GM12872 (cell line): ENCODE results near the gene BAIAP3.

Source experiments
- TF ChIP-seq, protein P1 (sequence below): IDR thresholded peaks from 3 replicates; pipeline ENCODE4 v1.5.1; 2011; ENCODE audit warnings: low read depth, mild to moderate bottlenecking, low read length, moderate library complexity; ENCODE audit not compliant: insufficient read depth

BAIAP3 gene

DNA sequence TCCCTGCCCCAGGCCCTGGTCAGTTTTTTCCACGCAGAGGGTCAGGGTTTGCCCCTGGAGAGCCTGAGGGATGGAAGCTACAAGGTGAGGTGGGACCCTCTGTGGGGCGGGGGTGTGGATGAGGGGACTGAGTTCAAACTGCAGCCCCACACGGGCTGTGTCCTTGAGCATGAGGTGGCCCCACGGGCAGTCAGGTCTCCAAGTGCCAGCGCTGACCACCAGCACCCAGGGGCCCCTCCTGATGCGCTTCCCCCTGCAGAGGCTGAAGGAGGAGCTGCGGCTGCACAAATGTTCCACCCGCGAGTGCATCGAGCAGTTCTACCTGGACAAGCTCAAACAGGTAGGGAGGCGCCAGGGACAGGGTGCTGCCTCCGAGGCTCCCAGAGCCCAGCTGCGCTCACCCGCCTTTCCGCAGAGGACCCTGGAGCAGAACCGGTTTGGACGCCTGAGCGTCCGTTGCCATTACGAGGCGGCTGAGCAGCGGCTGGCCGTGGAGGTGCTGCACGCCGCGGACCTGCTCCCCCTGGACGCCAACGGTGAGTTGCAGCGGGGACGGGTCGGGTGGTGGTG, 13.9 kb downstream of the BAIAP3 start:
- TF ChIP-seq, protein P1, sequence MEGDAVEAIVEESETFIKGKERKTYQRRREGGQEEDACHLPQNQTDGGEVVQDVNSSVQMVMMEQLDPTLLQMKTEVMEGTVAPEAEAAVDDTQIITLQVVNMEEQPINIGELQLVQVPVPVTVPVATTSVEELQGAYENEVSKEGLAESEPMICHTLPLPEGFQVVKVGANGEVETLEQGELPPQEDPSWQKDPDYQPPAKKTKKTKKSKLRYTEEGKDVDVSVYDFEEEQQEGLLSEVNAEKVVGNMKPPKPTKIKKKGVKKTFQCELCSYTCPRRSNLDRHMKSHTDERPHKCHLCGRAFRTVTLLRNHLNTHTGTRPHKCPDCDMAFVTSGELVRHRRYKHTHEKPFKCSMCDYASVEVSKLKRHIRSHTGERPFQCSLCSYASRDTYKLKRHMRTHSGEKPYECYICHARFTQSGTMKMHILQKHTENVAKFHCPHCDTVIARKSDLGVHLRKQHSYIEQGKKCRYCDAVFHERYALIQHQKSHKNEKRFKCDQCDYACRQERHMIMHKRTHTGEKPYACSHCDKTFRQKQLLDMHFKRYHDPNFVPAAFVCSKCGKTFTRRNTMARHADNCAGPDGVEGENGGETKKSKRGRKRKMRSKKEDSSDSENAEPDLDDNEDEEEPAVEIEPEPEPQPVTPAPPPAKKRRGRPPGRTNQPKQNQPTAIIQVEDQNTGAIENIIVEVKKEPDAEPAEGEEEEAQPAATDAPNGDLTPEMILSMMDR: no peak

DNA sequence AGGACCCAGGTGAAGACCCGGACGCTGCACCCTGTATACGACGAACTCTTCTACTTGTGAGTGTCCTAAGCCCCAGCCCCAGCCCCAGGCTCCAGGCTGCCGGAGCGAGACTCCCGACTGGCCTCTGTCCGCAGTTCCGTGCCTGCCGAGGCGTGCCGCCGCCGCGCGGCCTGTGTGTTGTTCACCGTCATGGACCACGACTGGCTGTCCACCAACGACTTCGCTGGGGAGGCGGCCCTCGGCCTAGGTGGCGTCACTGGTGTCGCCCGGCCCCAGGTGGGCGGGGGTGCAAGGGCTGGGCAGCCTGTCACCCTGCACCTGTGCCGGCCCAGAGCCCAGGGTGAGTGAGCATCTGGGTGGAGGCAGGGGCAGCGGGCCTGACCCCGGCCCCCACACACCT, 14.5 kb downstream of the BAIAP3 start:
- TF ChIP-seq, protein P1: no peak

DNA sequence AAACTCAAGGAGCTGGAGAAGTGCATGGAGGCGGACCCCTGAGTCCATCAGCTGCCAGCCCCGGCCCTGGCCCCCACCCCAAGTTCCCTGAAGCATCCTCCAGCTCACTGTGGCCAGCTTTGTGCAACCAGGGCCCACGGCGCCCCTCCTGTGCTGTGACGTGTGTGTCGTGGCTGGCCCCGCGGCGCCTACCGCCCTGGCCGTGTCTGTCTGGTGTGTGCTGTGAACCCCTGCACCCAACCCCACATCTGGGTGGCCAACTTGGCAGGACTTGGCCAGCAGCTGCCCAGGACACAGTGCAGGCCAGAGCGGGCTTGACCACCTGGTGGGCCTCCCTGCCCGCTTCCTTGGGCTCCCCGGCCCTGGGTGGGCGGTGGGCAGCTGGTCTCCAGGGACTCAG, 15.0 kb downstream of the BAIAP3 start:
- TF ChIP-seq, protein P1: no peak

DNA sequence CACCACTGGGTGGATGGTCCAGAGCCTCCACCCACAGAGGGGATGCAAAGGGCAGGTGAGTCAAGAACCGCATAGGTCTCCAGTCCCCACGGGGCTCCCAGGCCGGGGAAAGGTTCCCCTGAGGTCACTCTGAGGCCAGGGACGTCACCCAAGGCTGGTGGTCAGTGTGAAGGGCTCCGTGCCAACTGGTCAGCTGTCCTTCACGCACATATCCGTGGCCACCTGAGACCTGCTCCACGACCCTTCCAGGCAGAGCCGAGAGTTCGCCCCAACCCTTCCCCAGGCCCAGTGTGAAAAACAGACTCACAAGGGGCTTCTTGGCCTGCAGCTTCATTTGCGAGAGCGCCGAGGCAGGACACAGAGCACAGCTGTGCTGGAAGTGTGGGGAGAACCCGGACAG, 15.5 kb downstream of the BAIAP3 start:
- TF ChIP-seq, protein P1: no peak

DNA sequence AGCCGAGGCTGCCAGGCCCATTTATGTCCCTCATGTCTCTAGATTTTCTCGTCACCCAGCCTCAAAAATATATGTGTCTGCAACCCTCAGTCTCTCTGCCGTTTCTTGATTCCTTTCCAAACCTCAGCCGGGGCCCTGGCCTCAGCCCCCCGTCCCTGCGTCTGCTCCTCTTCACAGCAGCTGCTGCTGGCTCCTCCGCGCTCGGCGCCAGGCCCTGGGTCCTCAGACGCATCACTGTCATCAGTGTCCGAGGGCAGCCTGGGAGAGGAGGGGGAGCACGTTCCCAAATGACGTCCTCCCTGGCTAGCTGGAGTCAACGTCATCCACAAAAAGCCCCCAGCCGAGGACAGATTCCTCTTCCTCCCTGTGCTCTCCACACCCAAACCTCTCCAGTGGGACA, 15.9 kb downstream of the BAIAP3 start:
- TF ChIP-seq, protein P1: no peak

DNA sequence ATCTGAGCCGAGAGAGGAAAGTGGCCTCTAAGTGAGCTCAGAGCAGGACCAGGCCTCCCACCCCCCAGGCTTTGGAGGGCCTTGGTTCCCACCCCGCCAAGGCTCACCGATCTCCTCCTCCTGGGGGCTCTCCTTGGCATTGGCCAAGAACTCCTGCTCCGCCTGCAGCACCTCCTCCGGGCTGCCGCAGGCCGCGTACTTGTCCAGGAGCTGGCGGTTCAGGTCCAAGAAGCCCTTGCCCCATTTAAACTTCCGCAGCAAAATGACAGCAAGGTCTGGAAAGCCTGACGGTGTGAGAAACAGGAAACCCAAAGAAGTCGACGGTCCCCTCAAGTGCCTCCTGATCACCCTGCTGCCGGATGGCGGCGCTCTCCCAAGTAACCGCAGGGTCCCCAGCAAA, 16.5 kb downstream of the BAIAP3 start:
- TF ChIP-seq, protein P1: no peak

DNA sequence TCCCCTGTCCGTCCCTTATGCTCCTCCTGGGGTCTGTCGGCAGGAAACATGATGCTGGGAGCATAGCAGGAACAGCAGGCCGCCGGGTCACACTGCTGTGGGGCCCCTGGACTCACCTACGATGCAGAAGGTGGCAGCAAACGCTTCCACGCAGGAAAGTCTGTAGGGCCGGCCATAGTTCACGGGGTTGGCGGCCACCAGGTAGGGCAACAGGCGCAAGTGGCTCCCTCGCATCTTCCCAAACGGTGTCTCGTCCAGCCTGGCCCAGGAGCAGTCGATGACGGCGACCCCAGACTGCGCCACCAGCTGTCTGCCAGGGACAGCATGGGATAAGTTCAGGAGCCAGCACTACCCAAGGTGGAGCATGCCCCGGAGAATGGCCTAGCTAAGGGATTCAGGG, 17.2 kb downstream of the BAIAP3 start:
- TF ChIP-seq, protein P1: no peak

DNA sequence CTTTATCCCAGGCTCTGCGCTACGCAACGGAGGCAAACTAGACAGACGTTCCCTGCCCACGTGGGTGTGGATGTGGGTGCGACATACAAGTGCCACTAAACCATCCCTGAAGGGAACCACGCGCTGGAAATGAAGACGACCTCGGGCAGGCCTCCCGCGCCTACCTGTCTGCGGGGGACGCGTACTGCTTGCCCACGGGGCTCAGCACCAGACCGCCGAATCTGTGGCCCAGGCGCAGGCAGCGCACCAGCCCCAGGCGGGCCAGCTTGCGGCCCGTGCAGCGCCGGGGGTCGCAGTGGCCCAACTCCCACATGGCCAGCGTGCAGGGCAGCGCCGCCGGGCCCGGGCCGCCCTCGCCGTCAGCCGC, 17.8 kb downstream of the BAIAP3 start:
- TF ChIP-seq, protein P1: no peak
